GM12801 (cell line): ENCODE measurements around the gene KAZN.

Source experiments
- CTCF ChIP-seq: IDR thresholded peaks from one replicate; pipeline ENCODE4 v1.5.1; 2011; ENCODE audit warnings: control low read depth; ENCODE audit not compliant: insufficient read length; ENCODE audit errors: extremely low read depth

The KAZN gene

GRCh38 chr1:14598498-14599182 lies at the start of gene KAZN:
Gene KAZN, plus strand, starts transcription at chr1:14598685.
- no peak for TF ChIP-seq CTCF

GRCh38 chr1:14549897-14550620 lies 48.4 kb upstream of the KAZN start:
- no peak for TF ChIP-seq CTCF

- TF ChIP-seq CTCF = no peak
Observed at GRCh38 chr1:14551386-14551785, 47.1 kb upstream of the KAZN start.

GRCh38 chr1:14552246-14552965 lies 46.1 kb upstream of the KAZN start:
- TF ChIP-seq CTCF = no peak

GRCh38 chr1:14553711-14554110 lies 44.8 kb upstream of the KAZN start:
- TF ChIP-seq CTCF = no peak

GRCh38 chr1:14555091-14555490 lies 43.4 kb upstream of the KAZN start:
- TF ChIP-seq CTCF = no peak

GRCh38 chr1:14561014-14561693 lies 37.3 kb upstream of the KAZN start:
- TF ChIP-seq CTCF = no peak
